SK-N-MC (cell line): Measurements from ENCODE around the gene PDSS2.

ENCODE experiments used
- EZH2 ChIP-seq: fragments of 200-600 bp; sonication (generic); IDR thresholded peaks from one replicate; pipeline ENCODE4 v1.6.1; 2017; ENCODE audit warnings: antibody characterized with exemption
- FOXP2 ChIP-seq: optimal IDR thresholded peaks from 2 replicates; pipeline ENCODE3; 2011; ENCODE audit warnings: mild to moderate bottlenecking, moderate library complexity; ENCODE audit not compliant: insufficient read depth; ENCODE audit errors: extremely low read length, control extremely low read depth
- POLR2AphosphoS5 ChIP-seq: IDR thresholded peaks from 2 replicates; pipeline ENCODE4 v1.6.1; 2012; ENCODE audit warnings: mild to moderate bottlenecking, low read depth, low read length, borderline replicate concordance

- no peak for TF ChIP-seq EZH2
- no peak for TF ChIP-seq POLR2AphosphoS5
- TF ChIP-seq FOXP2, result no peak
Observed at GRCh38 chr6:107144666-107145065, 314.7 kb downstream of the PDSS2 start.
